GM18907 (cell line): ENCODE data around the gene RAB23.

Experiments
- ATAC-seq: cut with Tn5 transposase; IDR thresholded peaks from one replicate; pipeline ENCODE4 v1.9.1; 2021; ENCODE audit warnings: mild to moderate bottlenecking, moderate library complexity; ENCODE audit not compliant: unreplicated experiment

RAB23 gene

DNA sequence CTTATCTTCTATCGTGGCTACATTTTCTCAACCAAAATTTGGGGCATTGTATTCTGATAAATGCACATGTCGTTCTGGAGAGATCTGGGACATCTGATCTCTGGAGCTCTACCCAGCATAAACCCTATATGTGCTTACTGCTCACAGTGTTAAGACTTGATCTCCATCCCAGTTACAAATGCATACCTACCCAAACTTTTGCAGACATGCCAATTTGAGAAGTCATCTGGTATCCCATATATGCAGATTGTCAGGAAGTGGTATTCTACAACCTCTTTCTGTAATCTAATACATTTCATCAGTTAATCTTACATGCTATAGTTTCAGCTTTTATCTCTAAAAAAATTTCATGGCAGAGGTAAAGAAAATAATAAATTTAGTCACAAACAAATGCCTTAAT lies 38.8 kb downstream of the RAB23 start:
- no peak for ATAC-seq

DNA sequence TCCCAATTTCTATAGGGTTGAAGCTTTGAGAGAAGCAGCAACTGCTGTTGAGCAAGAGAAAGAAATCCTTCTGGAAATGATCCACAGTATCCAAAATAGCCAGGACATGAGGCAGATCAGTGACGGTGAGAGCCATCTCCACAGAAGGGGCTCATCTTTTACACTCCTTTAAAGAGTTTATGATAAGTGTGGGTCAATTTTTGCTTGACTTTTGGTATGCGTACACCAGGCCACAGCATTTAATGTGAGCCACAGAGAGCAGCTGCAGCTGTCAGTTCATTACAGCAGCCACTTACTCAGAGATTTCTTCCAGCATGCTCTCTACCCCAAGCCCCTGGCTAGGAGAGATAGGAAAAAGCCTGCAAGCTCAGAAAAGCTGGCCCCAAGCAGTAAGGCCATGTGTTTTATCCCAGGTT lies 40.1 kb downstream of the RAB23 start:
- no peak for ATAC-seq

- ATAC-seq = no peak
Measured at GRCh38 chr6:57180596-57180995, 41.5 kb downstream of the RAB23 start.

- ATAC-seq = no peak
Measured at GRCh38 chr6:57177545-57178265, 44.4 kb downstream of the RAB23 start.

- no peak for ATAC-seq
Measured at GRCh38 chr6:57174511-57174907, 47.6 kb downstream of the RAB23 start.

- ATAC-seq = no peak
Measured at GRCh38 chr6:57173886-57174510, 48.1 kb downstream of the RAB23 start.

GRCh38 chr6:57173056-57173885 lies 48.8 kb downstream of the RAB23 start:
- no peak for ATAC-seq

- peak; percentile 93 for ATAC-seq
Measured at GRCh38 chr6:57172136-57173055, 49.7 kb downstream of the RAB23 start, which contains the start of gene BAG2. TSS of gene BAG2 (plus strand) at chr6:57172326. CDS start at chr6:57172698, 372 bp downstream.

DNA sequence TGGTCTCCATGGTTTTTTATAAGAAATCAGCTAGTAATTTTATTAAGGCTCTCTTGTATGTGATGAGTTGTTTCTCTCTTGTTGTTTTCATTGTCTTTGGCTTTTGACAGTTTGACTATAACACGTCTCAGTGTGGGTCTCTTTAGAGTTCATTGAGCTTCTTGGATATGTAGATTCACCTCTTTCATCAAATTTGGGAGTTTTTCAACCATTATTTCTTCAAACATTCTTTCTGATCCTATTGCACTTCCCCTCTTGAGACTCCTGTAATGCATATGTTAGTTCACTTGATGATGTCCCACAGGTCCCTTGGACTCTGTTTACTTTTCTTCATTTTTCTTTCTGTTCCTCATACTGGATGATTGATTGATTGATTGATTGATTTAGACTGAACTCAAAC lies 57.0 kb downstream of the RAB23 start:
- no peak for ATAC-seq

DNA sequence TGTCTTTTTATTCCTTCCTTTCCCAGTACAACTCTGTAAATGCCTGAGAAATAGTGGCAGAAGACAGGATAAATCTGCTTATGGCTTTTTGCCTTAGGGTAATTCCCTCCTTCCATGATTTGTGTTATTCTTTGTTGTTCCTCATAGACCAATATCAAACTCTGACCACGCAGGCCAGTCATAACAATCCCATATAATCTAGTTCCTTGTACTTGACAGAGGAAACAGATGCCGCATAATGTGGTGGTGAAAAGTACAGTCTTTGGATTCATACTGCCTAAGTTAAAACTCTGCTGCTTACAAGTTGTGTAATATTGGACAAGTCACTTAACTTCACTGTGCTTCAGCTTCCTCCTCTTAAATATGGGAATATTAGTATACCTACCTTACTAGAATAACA lies 58.2 kb downstream of the RAB23 start:
- no peak for ATAC-seq

DNA sequence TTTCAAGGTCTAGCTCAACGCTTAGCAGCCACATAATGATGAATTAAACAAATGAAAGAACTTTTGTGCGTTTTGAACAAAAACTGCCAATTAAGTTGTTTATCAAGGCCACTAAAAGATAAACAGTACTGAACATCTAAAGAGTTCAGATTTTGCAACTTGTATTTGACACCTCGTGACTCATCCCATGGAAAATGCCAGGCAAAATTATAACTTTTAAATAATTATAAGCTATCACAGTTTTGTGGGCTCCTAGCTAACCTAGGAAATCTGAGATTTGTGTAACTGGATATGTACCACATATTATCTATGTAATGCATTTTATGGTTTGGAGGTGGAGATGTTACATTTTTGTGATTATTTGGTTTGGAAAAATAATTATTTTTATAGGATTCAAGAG lies 59.6 kb downstream of the RAB23 start:
- no peak for ATAC-seq

DNA sequence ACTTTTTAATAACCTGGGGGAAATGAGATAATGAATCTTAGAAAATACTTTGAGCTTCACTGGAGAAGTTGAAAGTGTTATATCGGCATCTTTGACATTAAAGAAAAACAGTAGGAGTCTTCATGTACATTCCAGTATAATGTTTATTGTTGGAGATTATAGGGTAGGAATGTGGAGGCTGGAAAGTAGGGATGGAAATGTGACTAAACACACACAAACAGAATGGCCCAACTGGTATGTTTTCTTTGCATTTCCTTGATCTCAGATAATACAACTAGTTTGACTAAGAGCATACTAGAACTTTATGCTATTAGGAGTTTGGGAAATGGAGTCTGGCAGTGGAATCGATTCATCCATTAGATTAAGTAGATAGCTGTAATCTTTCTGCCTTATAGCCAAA lies 60.1 kb downstream of the RAB23 start:
- no peak for ATAC-seq

GRCh38 chr6:57159127-57159526 lies 63.0 kb downstream of the RAB23 start:
- no peak for ATAC-seq

DNA sequence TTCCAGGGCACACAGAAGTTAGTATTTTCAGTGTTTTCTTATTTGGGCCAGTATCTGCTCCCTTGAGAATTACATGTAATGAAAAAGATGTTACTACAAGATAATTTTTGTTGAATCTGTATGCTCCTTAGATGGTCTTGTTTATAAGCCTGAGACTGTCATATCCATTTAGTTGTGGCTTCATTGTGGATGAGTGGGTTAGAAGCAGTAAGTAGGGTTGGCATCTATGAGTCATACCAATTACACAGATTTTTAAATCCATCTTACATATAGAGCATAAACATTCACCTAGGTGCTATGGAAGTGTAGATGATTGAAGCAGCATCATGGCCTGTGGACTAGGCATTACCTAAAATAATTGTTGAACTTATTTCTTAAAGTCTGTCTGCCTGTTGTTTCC lies 63.4 kb downstream of the RAB23 start:
- ATAC-seq = no peak

DNA sequence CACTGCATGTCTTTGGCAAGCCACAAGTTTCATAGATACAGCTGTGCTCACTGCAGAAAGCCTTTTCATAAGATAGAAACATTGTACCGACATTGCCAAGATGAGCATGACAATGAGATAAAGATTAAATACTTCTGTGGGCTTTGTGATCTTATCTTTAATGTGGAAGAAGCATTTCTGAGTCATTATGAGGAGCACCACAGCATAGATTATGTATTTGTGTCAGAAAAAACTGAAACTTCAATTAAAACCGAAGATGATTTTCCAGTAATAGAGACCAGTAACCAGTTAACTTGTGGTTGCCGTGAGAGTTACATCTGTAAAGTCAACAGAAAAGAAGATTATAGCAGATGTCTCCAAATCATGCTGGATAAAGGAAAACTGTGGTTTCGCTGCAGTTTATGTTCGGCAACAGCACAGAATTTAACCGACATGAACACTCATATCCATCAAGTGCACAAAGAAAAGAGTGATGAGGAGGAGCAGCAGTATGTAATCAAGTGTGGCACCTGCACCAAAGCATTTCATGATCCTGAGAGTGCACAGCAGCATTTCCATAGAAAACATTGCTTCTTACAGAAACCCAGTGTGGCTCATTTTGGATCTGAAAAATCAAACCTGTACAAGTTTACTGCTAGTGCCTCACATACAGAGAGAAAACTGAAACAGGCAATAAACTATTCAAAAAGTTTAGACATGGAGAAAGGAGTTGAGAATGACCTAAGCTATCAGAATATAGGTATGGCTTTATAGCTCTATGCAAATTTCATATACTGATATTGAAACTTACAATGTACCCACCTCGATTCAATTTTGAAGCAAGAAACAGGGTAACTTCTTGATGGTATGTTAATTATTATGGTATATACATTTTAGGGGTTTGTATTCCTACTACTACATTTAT lies 73.9 kb downstream of the RAB23 start:
- ATAC-seq = no peak

GRCh38 chr6:57147401-57147800 lies 74.7 kb downstream of the RAB23 start:
- no peak for ATAC-seq

GRCh38 chr6:57143690-57144089 lies 78.4 kb downstream of the RAB23 start:
- ATAC-seq = no peak

GRCh38 chr6:57142178-57142525 lies 80.0 kb downstream of the RAB23 start:
- ATAC-seq = no peak

GRCh38 chr6:57141451-57142177 lies 80.5 kb downstream of the RAB23 start:
- ATAC-seq = no peak
